Ovary (tissue), 3 donors: ENCODE data around the gene CEP128.

Source experiments
- EP300 ChIP-seq: sonication (generic); formaldehyde crosslinking; IDR thresholded peaks from one replicate; pipeline ENCODE4 v1.6.1; 2017; ENCODE audit warnings: antibody characterized with exemption
- POLR2A ChIP-seq: fragments of 450-650 bp; IDR thresholded peaks from one replicate; pipeline ENCODE4 v1.6.1; 2017; ENCODE audit warnings: antibody characterized with exemption, mild to moderate bottlenecking, moderate library complexity
- TF ChIP-seq, protein P1 (sequence below), 3 donors: fragments of 450-650 bp in 2 of 3; fragments of 200-600 bp in 1 of 3; IDR thresholded peaks; one replicate each; pipeline versions ENCODE4 v1.5.1 to v1.8.0; 2016 to 2022; ENCODE audit warnings: antibody characterized with exemption in 3 of 3, mild to moderate bottlenecking in 1 of 3
- donor health status: DM: no; HTN: no; CAD: no.

- TF ChIP-seq, protein P1, sequence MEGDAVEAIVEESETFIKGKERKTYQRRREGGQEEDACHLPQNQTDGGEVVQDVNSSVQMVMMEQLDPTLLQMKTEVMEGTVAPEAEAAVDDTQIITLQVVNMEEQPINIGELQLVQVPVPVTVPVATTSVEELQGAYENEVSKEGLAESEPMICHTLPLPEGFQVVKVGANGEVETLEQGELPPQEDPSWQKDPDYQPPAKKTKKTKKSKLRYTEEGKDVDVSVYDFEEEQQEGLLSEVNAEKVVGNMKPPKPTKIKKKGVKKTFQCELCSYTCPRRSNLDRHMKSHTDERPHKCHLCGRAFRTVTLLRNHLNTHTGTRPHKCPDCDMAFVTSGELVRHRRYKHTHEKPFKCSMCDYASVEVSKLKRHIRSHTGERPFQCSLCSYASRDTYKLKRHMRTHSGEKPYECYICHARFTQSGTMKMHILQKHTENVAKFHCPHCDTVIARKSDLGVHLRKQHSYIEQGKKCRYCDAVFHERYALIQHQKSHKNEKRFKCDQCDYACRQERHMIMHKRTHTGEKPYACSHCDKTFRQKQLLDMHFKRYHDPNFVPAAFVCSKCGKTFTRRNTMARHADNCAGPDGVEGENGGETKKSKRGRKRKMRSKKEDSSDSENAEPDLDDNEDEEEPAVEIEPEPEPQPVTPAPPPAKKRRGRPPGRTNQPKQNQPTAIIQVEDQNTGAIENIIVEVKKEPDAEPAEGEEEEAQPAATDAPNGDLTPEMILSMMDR (IDR thresholded peaks at IDR 0.05) = no peak
- no peak for TF ChIP-seq EP300
- no peak for TF ChIP-seq POLR2A
Observed at GRCh38 chr14:80491131-80491530, 450.4 kb downstream of the CEP128 start.
